Measurements from ENCODE around the gene GTF2A1. TPM values are rescaled to one million over a fixed set of nuclear protein-coding genes. Genes with fewer than 3 reads are reported as not detected.

The GTF2A1 gene
- total and polyA plus RNA-seq, 4 donors, result 2.9 to 22.1 (median 9.7) TPM

- Histone ChIP-seq H3K36me3 (ENCODE audit: control insufficient read depth in 4 of 4, insufficient read depth in 3 of 4, low read depth in 1 of 4, low read length in 3 of 4) (peaks cover 4 to 37% (median 14%) of the 10 kb centered on the region in 4 donors), H3K9ac (ENCODE audit: low read depth in 1 of 2, low read length in 2 of 2) (no peak overlapping the region), H3K27ac (ENCODE audit: low read depth in 1 of 2, low read length in 2 of 2) (no peak overlapping the region), H3K4me1 (ENCODE audit: control insufficient read depth in 4 of 4, insufficient read depth in 4 of 4, low read length in 3 of 4) (peaks cover 2 to 23% (median 17%) of the 10 kb centered on the region in 4 donors), H3K27me3 (ENCODE audit: control insufficient read depth in 4 of 4, insufficient read depth in 4 of 4, low read length in 3 of 4) (no peaks in the 10 kb centered on the region), H3K4me3 (ENCODE audit: low read depth in 1 of 3, low read length in 3 of 3) (no peak overlapping the region), H3K9me3 (ENCODE audit: control insufficient read depth in 4 of 4, low read length in 3 of 4) (no peaks in the 10 kb centered on the region)
- no peak for TF ChIP-seq CTCF (IDR thresholded peaks at IDR 0.05; ENCODE audit: low read depth, low read length, missing input control)
- TF ChIP-seq FOXA2 (IDR thresholded peaks at IDR 0.05), result no peak
- no peak for TF ChIP-seq HNF4A (conservative IDR thresholded peaks at IDR 0.05)
- no peak for TF ChIP-seq ZBTB33 (IDR thresholded peaks at IDR 0.05)
- 90% methylated on average over 4 of the region's 4 CpGs for WGBS
- no peak for DNase-seq (ENCODE audit: low spot score)
Observed at GRCh38 chr14:81206115-81206514, 14.6 kb downstream of the GTF2A1 start.

GRCh38 chr14:81205639-81206038, 15.1 kb downstream of the GTF2A1 start:
- WGBS, result 86% methylated on average over 4 of the region's 4 CpGs
- TF ChIP-seq TAF1 (conservative IDR thresholded peaks at IDR 0.05) (no peak), ZBTB33 (IDR thresholded peaks at IDR 0.05) (no peak), FOXA1 (IDR thresholded peaks at IDR 0.05) (no peak), RAD21 (IDR thresholded peaks at IDR 0.05) (no peak), RXRA (IDR thresholded peaks at IDR 0.05) (no peak), MAX (IDR thresholded peaks at IDR 0.05) (no peak), HNF4A (conservative IDR thresholded peaks at IDR 0.05) (no peak), HNF4G (IDR thresholded peaks at IDR 0.05) (no peak), ATF3 (IDR thresholded peaks at IDR 0.05) (no peak), GABPA (IDR thresholded peaks at IDR 0.05 in 1 of 2, conservative IDR thresholded peaks at IDR 0.05 in 1 of 2) (no peak), CTCF (IDR thresholded peaks at IDR 0.05; ENCODE audit: low read depth, low read length, missing input control) (no peak), YY1 (IDR thresholded peaks at IDR 0.05) (no peak), EGR1 (IDR thresholded peaks at IDR 0.05; ENCODE audit: low read depth in 2 of 2) (no peak), FOXA2 (IDR thresholded peaks at IDR 0.05) (no peak), NR2F2 (IDR thresholded peaks at IDR 0.05) (no peak), SP1 (IDR thresholded peaks at IDR 0.05) (no peak), JUND (IDR thresholded peaks at IDR 0.05) (no peak)
- Histone ChIP-seq H3K27me3 (ENCODE audit: control insufficient read depth in 4 of 4, insufficient read depth in 4 of 4, low read length in 3 of 4) (no peaks in the 10 kb centered on the region), H3K4me3 (ENCODE audit: low read depth in 1 of 3, low read length in 3 of 3) (no peak overlapping the region), H3K36me3 (ENCODE audit: control insufficient read depth in 4 of 4, insufficient read depth in 3 of 4, low read depth in 1 of 4, low read length in 3 of 4) (peaks cover 4 to 38% (median 14%) of the 10 kb centered on the region in 4 donors), H3K9me3 (ENCODE audit: control insufficient read depth in 4 of 4, low read length in 3 of 4) (no peaks in the 10 kb centered on the region), H3K9ac (ENCODE audit: low read depth in 1 of 2, low read length in 2 of 2) (no peak overlapping the region), H3K27ac (ENCODE audit: low read depth in 1 of 2, low read length in 2 of 2) (no peak overlapping the region), H3K4me1 (ENCODE audit: control insufficient read depth in 4 of 4, insufficient read depth in 4 of 4, low read length in 3 of 4) (peaks cover 2 to 21% (median 15%) of the 10 kb centered on the region in 4 donors)
- DNase-seq (ENCODE audit: low spot score), result no peak
